GM12878 (cell line): Measurements from ENCODE around the gene IDS.

ENCODE experiments used
- NR2F1 ChIP-seq: fragments of 450-650 bp; conservative IDR thresholded peaks from 2 replicates; pipeline ENCODE4 v1.6.1; 2017; ENCODE audit warnings: mild to moderate bottlenecking
- RFX5 ChIP-seq: IDR thresholded peaks from 2 replicates; pipeline ENCODE4 v1.6.1; 2011; ENCODE audit warnings: low read depth, low read length, improper control_type of control experiment

- TF ChIP-seq RFX5 (no peak), NR2F1 (no peak)
Measured at GRCh38 chrX:149518236-149518635, 13.1 kb upstream of the IDS start.
